Liver (tissue), 9 donors: ENCODE data around the gene TNFRSF8. TPM values are rescaled to one million over a fixed set of nuclear protein-coding genes. Genes with fewer than 3 reads are reported as not detected.

Experiments used
- DNase-seq: peaks from one replicate; pipeline ENCODE4 v3.0.0-alpha.2; 2017; ENCODE audit warnings: low spot score
- H3K27ac ChIP-seq, 2 donors: one replicate each; pipeline ENCODE4 v1.7.0; 2013; ENCODE audit warnings: inconsistent platforms in 2 of 2, low read length in 2 of 2, control low read depth in 1 of 2, low read depth in 1 of 2, mild to moderate bottlenecking in 1 of 2
- H3K27me3 ChIP-seq, 4 donors: one replicate each; pipeline versions ENCODE4 v1.6.1 to v1.7.0; 2013; ENCODE audit warnings: low read length in 3 of 4, inconsistent platforms in 1 of 4, mild to moderate bottlenecking in 1 of 4, moderate library complexity in 1 of 4; ENCODE audit not compliant: control insufficient read depth in 4 of 4, insufficient read depth in 4 of 4
- H3K36me3 ChIP-seq, 4 donors: one replicate each; pipeline versions ENCODE4 v1.6.1 to v1.7.0; 2013; ENCODE audit warnings: low read length in 3 of 4, mild to moderate bottlenecking in 3 of 4, low read depth in 1 of 4, moderate library complexity in 1 of 4; ENCODE audit not compliant: control insufficient read depth in 4 of 4, insufficient read depth in 3 of 4
- H3K4me1 ChIP-seq, 4 donors: one replicate each; pipeline versions ENCODE4 v1.6.1 to v1.7.0; 2013; ENCODE audit warnings: low read length in 3 of 4, mild to moderate bottlenecking in 3 of 4, moderate library complexity in 1 of 4; ENCODE audit not compliant: control insufficient read depth in 4 of 4, insufficient read depth in 4 of 4
- H3K4me3 ChIP-seq, 3 donors: one replicate each; pipeline versions ENCODE4 v1.6.1 to v1.7.0; 2013; ENCODE audit warnings: low read length in 3 of 3, control low read depth in 1 of 3, low read depth in 1 of 3, mild to moderate bottlenecking in 1 of 3
- H3K9ac ChIP-seq, 2 donors: one replicate each; pipeline ENCODE4 v1.7.0; 2013; ENCODE audit warnings: low read length in 2 of 2, mild to moderate bottlenecking in 2 of 2, moderate library complexity in 2 of 2, control low read depth in 1 of 2, low read depth in 1 of 2
- H3K9me3 ChIP-seq, 4 donors: one replicate each; pipeline versions ENCODE4 v1.6.1 to v1.7.0; 2013; ENCODE audit warnings: low read length in 3 of 4; ENCODE audit not compliant: control insufficient read depth in 4 of 4
- CTCF ChIP-seq: fragments of 150-350 bp; IDR thresholded peaks from 2 replicates; pipeline ENCODE4 v1.5.1; 2017; ENCODE audit warnings: improper control_type of control experiment, low read depth, low read length; ENCODE audit not compliant: missing input control
- FOXA1 ChIP-seq: IDR thresholded peaks from 2 replicates; pipeline ENCODE4 v1.6.1; 2016; ENCODE audit warnings: antibody characterized with exemption
- FOXA2 ChIP-seq: IDR thresholded peaks from 2 replicates; pipeline ENCODE4 v1.6.1; 2016; ENCODE audit warnings: antibody characterized with exemption
- HNF4A ChIP-seq, 2 donors: conservative IDR thresholded peaks; 2 replicates each; pipeline ENCODE4 v1.6.1; 2016; ENCODE audit warnings: antibody characterized with exemption in 2 of 2, mild to moderate bottlenecking in 2 of 2
- HNF4G ChIP-seq: IDR thresholded peaks from 2 replicates; pipeline ENCODE4 v1.6.1; 2016; ENCODE audit warnings: antibody characterized with exemption
- REST ChIP-seq: IDR thresholded peaks from 2 replicates; pipeline ENCODE4 v1.6.1; 2016; ENCODE audit warnings: antibody characterized with exemption, mild to moderate bottlenecking
- TAF1 ChIP-seq: conservative IDR thresholded peaks from 2 replicates; pipeline ENCODE4 v1.6.1; 2016; ENCODE audit warnings: antibody characterized with exemption, mild to moderate bottlenecking
- YY1 ChIP-seq: IDR thresholded peaks from 2 replicates; pipeline ENCODE4 v1.6.1; 2016; ENCODE audit warnings: antibody characterized with exemption, mild to moderate bottlenecking
- ZBTB33 ChIP-seq: IDR thresholded peaks from 2 replicates; pipeline ENCODE4 v1.6.1; 2016; ENCODE audit warnings: antibody characterized with exemption
- WGBS: extraction: QIAGEN DNeasy Blood & Tissue Kit; methylation state at CpG from one replicate; pipeline ENCODE4 v1.1.7; 2013; 5-methylcytosine and 5-hydroxymethylcytosine counted together
- polyA plus RNA-seq, 2 donors: library from polyadenylated mRNA; stranded (reverse) in 1 of 2; unstranded in 1 of 2; fragments of 200-250 nt in 1 of 2; fragments of >200 nt in 1 of 2; fragmentation: Nextera tagmentation in 1 of 2; extraction: Ambion mirVana in 1 of 2; gene quantifications; one replicate each; pipeline versions ENCODE4 v1.2.1 to v1.2.3, GENCODE V29; 2013 to 2015
- total RNA-seq, 2 donors: library from RNA; depleted of rRNA; stranded (reverse); fragments of >200 nt; gene quantifications; one replicate each; pipeline ENCODE4 v1.2.3, GENCODE V29; 2014
- donor health status: healthy.
- donor health status: healthy.
- donor health status: healthy.
- donor health status: healthy.
- donor health status: healthy.

TNFRSF8 gene
- total and polyA plus RNA-seq, 4 donors = 0.08 to 0.19 (median 0.12) TPM

DNA sequence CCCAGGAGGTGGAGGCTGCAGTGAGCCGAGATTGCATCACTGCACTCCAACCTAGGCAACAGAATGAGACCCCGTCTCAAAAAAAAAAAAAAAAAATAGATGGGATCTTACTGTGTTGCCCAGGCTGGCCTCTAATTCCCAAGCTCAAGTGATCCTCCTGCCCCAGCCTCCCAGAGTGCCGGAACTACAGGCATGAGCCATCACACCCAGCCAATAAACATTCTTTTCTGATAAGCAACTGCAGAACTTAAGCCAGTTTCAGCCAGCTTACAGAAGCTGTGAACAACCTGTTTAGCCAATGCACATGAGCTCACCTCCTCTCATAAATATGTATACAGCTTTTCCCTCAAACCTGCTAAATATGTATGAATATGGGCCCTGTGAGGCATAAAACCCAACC lies 46.9 kb upstream of the TNFRSF8 start:
- no peak overlapping the region for H3K9ac ChIP-seq
- H3K9me3 ChIP-seq = no peaks in the 10 kb centered on the region
- WGBS = 95% methylated on average over 3 of the region's 3 CpGs
- H3K27ac ChIP-seq = no peak overlapping the region
- peaks cover 3 to 25% (median 20%) of the 10 kb centered on the region in 4 donors for H3K36me3 ChIP-seq
- TF ChIP-seq FOXA1 (no peak), TAF1 (no peak), REST (no peak), HNF4A (conservative IDR thresholded peaks at IDR 0.05) (no peak), ZBTB33 (no peak), YY1 (no peak), FOXA2 (no peak), CTCF (no peak), HNF4G (no peak)
- H3K4me1 ChIP-seq = peaks cover 0 to 9% (median 6%) of the 10 kb centered on the region in 4 donors
- no peak overlapping the region for H3K4me3 ChIP-seq
- DNase-seq = no peak
- no peaks in the 10 kb centered on the region for H3K27me3 ChIP-seq

DNA sequence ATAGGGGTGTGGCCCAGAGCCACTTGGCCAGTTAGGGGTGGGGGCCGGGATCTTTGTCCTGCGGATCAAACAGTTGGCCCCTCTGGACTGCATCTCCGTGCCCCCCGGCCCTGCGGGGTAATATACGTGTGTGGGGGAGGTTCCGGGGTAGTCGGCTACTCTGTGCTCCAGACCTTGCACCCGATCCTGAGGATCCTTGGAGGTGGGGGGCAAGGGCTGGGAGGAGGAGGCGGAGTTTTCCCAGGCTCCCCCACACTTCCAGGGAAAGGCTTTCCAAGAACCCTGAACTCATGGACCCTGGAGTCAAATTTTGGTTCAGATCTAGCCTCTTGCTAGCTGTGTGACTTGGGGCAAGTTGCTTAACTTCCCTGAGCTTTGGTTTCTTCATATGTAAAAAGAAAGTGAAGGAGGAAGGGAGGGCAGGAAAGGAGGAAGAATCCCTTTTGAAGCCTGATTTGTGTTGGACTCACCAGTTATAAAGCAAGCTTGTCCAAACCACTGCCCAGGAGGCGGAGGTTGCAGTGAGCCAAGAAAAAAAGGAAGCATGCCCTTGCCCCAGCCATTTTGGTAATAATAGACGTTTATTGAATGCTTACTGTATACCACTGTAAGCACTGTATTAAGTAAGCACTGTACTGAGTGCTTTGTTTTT lies 43.1 kb upstream of the TNFRSF8 start:
- Histone ChIP-seq H3K4me3 (peak overlapping the region; percentile 72 to 85 (median 78)), H3K27ac (peak overlapping the region; percentile 61 to 78), H3K4me1 (peaks cover 0 to 9% (median 6%) of the 10 kb centered on the region in 4 donors), H3K27me3 (no peaks in the 10 kb centered on the region), H3K36me3 (peaks cover 0 to 12% (median 6%) of the 10 kb centered on the region in 4 donors), H3K9me3 (no peaks in the 10 kb centered on the region), H3K9ac (peak overlapping the region; percentile 47 to 58)
- 8% methylated on average over 12 of the region's 12 CpGs for WGBS
- DNase-seq = no peak
- TF ChIP-seq ZBTB33 (no peak), HNF4A (conservative IDR thresholded peaks at IDR 0.05) (peak in 1 of 2 donors; percentile 27)
